T-helper 2 cell treated with Interferon-gamma antibody and Interleukin-4, amounts not matched to agents 100 ng/mL and 5 ng/mL, for 36 hours (primary cell): Measurements from ENCODE around the gene STYX. TPM values are rescaled to one million over a fixed set of nuclear protein-coding genes. Genes with fewer than 3 reads are reported as not detected.
"Not testable (repeated sequence)": the region's sequence is repeated elsewhere in the genome, so short reads cannot be mapped to it uniquely, and the experiment has no call there.

Source experiments
- intact Hi-C: fragments of 100-400 bp; cut with micrococcal nuclease; formaldehyde crosslinking; loops from one replicate; pipeline ENCODE4 v1.15.1; 2023
- total RNA-seq: library from RNA; stranded (reverse); gene quantifications from 2 replicates; pipeline ENCODE4 v1.2.3, GENCODE V29; 2022

Gene STYX
- total RNA-seq, 1 donor from 2014 or later, result 25.5 TPM

DNA sequence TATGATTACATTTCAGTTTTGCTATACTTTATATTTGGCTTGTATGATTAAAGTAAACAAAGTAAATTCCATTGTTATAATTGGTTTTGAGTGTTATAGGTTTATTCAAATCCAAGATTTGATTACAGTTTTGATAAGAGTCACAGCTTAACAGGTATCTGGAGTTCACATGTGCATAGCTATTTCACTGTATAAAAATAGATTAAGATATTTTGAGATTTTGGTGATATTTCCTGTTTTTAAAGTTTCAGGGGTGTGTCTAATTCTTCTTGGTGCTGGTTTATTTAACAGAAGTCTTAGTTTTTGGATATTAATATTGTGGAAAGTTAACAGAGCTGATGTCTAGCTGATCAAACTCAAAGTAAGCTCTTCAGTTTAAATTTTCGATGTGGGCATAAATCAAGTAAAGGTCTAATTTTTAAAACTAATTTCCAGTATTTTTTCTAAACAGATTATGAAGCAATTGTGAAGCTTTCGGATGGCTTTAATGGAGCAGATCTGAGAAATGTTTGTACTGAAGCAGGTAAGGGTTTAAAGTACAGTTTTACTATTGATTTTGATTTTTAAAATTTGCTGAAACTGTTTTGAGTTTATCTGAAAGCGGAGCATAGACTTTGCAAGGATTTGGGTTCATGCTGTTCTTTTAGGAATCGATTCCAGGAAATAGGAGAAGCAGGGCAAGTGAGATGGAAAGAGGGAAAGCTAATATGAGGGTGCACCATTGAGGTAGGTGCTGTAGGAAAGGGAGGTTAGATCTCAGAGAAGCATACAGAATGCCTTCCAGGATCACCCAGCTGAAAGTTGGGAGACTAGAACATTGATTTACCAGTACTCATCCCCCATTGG, 6.2 kb upstream of the STYX start:
- intact Hi-C loops, result no loop called here

- intact Hi-C loops, result no loop called here
Observed at GRCh38 chr14:52724360-52724644, 5.7 kb upstream of the STYX start.

DNA sequence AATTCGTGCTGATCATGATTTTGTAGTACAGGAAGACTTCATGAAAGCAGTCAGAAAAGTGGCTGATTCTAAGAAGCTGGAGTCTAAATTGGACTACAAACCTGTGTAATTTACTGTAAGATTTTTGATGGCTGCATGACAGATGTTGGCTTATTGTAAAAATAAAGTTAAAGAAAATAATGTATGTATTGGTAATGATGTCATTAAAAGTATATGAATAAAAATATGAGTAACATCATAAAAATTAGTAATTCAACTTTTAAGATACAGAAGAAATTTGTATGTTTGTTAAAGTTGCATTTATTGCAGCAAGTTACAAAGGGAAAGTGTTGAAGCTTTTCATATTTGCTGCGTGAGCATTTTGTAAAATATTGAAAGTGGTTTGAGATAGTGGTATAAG, 2.5 kb upstream of the STYX start:
- intact Hi-C loops, result not testable (repeated sequence)

DNA sequence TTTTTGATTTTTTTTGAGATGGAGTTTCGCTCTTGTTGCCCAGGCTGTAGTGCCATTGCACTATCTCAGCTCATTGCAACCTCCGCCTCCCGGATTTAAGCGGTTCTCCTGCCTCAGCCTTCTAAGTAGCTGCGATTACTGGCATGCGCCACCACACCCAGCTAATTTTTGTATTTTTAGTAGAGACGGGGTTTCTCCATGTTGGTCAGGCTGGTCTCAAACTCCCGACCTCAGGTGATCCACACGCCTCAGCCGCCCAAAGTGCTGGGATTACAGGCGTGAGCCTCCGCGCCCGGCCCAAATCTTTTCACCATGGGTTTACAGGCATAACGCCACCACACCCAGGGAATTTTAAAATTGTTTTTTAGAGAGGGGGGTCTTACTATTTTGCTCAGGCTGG, 931 bp upstream of the STYX start:
- intact Hi-C loops, result loop anchor here (1.0 kb wide), 1 partner anchor 177 kb away; the partner anchor contains the start of genes GPR137C and TXNDC16

GRCh38 chr14:52729585-52729924, 411 bp upstream of the STYX start:
- intact Hi-C loops, result loop anchor here (1.0 kb wide), 1 partner anchor 177 kb away; the partner anchor contains the start of genes GPR137C and TXNDC16

DNA sequence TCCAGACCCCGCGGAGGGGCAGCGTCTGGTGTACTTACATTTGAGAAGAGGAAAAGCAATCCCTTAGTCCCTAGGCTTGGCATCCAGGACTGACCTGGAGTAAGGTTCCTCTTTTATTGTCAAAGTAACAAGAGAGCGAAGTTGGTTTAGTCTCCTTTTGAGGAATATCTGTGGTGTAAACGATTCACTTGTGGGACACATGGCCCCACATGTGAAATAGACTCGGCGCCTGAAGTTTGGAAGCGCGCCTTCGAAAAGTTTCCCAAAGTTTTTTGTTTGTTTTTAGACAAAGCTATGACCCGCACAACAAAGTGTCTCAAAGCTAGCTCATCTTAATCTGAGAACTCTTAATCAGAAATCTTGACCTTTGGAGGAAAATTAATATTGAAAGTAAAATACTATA, 744 bp downstream of the STYX start:
- intact Hi-C loops, result loop anchor here (1.0 to 2.0 kb wide), 5 partner anchors 12 to 422 kb away; partner anchors contain the start of genes DDHD1, GNPNAT1 and PSMC6

- intact Hi-C loops, result no loop called here
Observed at GRCh38 chr14:52733824-52734223, 3.9 kb downstream of the STYX start.

GRCh38 chr14:52735921-52736489, 6.0 kb downstream of the STYX start:
- intact Hi-C loops, result no loop called here

- intact Hi-C loops, result no loop called here
Observed at GRCh38 chr14:52738409-52738808, 8.4 kb downstream of the STYX start.

- intact Hi-C loops, result loop anchor here (5.0 kb wide), 1 partner anchor 33 kb away; the partner anchor contains the start of gene PSMC6
Observed at GRCh38 chr14:52740751-52741150, 10.8 kb downstream of the STYX start.

GRCh38 chr14:52741865-52742264, 11.9 kb downstream of the STYX start:
- intact Hi-C loops, result loop anchor here (1.0 to 5.0 kb wide), 2 partner anchors 12 to 35 kb away; partner anchors contain the start of genes PSMC6 and STYX

DNA sequence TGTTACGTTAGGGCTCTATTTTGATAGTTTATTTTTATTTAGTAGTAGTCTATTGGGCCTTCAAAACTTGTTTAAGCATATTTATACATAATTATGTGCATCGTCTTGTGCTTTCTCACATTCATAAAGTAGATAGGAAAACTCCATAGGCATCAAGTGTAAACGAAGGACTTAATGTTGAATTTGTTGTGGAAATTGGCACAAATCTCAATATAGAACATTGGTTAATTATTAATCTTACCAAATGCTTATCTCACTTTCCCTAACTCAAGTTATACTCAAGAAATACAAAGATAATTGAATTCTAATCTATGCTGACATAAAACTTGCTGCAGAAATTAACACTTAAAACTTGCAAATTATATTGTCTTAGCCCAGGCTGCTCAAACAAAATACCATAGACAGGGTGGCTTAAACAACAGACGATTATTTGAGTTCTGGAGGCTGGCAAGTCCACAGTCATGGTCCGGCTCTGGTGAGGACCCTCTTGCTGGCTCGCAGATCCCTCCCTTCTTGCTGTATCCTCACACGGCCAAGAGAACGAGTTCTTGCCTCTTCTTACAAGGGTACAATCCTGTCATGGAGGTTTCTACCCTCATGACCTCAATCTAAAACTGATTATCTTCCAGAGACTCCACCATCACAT, 18.8 kb downstream of the STYX start:
- intact Hi-C loops, result no loop called here

DNA sequence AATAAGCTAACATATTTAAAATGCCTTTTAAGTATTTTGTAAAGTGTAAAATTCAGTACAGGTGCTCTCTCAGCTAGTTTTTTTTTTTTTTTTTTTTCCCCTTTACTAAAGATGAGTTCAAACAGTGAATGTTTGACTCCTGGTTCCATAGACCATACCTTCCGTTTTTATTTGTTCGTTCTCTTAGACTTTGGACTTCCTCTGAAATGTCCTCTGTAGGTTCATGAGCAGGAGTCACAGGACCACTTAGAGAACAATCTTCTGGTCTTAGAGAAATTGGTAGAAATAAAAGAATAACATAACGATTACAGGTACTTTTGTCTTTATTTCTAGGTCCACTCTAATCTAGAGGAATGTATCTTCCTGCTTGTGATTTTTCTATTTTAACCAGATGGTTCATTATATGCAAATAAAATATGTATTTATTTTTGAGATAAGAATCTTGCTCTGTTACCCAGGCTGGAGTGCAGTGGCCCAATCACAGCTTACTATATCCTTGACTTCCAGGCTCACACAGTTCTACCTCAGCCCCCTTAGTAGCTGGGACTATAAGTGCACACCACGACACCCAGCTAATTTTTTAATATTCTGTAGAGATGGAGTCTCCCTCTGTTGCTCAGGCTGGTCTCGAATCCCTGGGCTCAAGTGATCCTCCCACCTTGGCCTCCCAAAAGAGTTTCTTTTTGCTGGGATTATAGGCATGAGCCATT, 25.8 kb downstream of the STYX start:
- intact Hi-C loops, result no loop called here

GRCh38 chr14:52759145-52759544, 29.2 kb downstream of the STYX start:
- intact Hi-C loops, result no loop called here

DNA sequence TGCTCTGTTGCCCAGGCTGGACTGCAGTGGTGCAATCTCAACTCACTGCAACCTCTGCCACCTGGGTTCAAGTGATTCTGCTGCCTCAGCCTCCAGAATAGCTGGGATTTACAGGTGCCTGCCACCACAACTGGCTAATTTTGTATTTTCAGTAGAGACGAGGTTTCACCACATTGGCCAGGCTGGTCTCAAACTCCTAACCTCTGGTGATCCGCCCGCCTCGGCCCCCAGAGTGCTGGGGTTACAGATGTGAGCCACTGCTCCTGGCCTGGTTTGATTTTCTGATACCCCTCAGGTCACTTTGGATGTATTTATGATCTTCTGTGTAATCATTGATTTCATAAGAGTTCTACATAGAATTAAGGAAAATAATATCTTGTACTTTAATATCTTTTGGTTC, 33.0 kb downstream of the STYX start:
- intact Hi-C loops, result not testable (repeated sequence)

GRCh38 chr14:52767058-52767833, 37.3 kb downstream of the STYX start:
- intact Hi-C loops, result no loop called here

DNA sequence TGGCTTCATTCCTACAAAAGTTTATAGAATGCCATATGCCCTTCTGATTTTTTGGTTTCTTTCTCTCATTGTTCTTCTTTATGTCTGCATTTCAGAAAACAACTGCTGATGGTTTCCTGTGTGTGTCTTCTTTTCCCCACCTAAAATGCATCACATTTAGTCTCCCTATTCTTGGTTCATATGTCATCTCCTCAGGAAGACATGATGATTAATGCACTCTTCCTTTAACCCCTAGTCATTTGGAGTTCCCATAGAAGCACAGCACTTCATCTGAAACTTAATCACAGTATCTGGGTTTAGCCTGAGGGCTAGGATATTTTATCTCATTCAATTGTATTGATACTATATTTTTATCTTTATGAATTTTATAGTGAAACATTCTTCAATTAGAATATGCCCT, 39.9 kb downstream of the STYX start:
- intact Hi-C loops, result no loop called here

DNA sequence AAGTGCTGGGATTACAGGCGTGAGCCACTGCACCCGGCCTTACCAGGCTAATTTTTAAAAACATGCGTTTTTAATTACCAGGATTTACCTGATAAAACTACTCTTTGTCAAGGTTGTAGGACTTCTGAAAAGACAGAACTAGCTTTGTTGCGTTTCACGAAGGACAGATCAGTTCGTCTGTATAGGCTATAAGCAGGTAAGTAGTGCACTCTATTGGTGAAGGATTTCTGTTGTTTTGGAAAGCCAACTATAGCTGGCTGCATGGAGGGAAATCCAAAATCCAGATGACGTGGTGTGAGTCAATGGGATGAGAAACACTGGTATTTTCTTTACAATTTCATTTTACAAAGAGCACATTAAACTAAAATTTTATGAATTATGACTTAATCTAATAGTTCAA, 46.9 kb downstream of the STYX start:
- intact Hi-C loops, result no loop called here

GRCh38 chr14:52778702-52779101, 48.7 kb downstream of the STYX start:
- intact Hi-C loops, result no loop called here

DNA sequence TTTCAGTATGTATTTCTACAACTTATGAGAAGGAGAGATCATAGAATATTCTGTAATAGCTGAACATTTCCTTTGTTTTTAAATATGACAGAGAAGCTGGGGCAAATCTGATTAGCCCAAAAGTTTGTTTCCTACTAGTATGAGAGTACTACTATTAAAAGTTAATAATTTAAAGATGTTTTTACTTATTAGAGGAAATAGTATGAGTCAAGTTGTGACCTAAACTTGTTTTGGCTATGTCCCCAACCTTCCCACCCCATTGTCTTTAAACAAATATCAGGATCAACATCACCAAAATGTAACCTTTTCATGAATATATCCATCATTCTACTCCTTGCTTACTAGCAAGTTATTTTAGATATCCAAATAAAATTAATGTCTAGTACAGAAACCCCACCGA, 50.9 kb downstream of the STYX start:
- intact Hi-C loops, result no loop called here

- intact Hi-C loops, result no loop called here
Observed at GRCh38 chr14:52781629-52782028, 51.7 kb downstream of the STYX start.
